HL-60 (cell line): ENCODE measurements around the gene MTFR1L.

Experiments
- DNase-seq, 2 experiments: peaks; one replicate each; pipeline ENCODE4 v3.0.0-alpha.2; 2010 to 2020; ENCODE audit warnings: low read depth in 1 of 2, low spot score in 1 of 2
- H3K27ac ChIP-seq: fragments of 250-450 bp; sonication (Bioruptor Pico); replicated peaks from 2 replicates; pipeline ENCODE4 v1.5.1; 2020; ENCODE audit warnings: mild to moderate bottlenecking, moderate library complexity
- H3K27me3 ChIP-seq: fragments of 250-450 bp; sonication (Bioruptor Pico); 2 replicates; pipeline ENCODE4 v1.5.1; 2021; ENCODE audit warnings: mild to moderate bottlenecking, moderate library complexity; ENCODE audit not compliant: insufficient read depth, poor library complexity, severe bottlenecking
- H3K4me3 ChIP-seq: replicated peaks from 2 replicates; pipeline ENCODE4 v1.5.1; 2011; ENCODE audit warnings: mild to moderate bottlenecking, control low read depth, low read length; ENCODE audit not compliant: insufficient read depth
- CTCF ChIP-seq: IDR thresholded peaks from one replicate; pipeline ENCODE4 v1.5.1; 2011; ENCODE audit warnings: low read length, control low read depth, inconsistent platforms; ENCODE audit not compliant: insufficient read depth
- GABPA ChIP-seq: IDR thresholded peaks from 2 replicates; pipeline ENCODE4 v1.6.1; 2012; ENCODE audit warnings: low read depth
- POLR2AphosphoS5 ChIP-seq: IDR thresholded peaks from 2 replicates; pipeline ENCODE4 v1.6.1; 2012; ENCODE audit warnings: low read depth
- SPI1 ChIP-seq: IDR thresholded peaks from 2 replicates; pipeline ENCODE4 v1.6.1; 2012; ENCODE audit warnings: low read depth, mild to moderate bottlenecking, borderline replicate concordance
- TF ChIP-seq, protein P1 (sequence below): IDR thresholded peaks from 2 replicates; pipeline ENCODE4 v1.6.1; 2012; ENCODE audit warnings: low read depth; ENCODE audit not compliant: insufficient replicate concordance

MTFR1L gene

GRCh38 chr1:25847929-25848328, 28.2 kb downstream of the MTFR1L start:
- Histone ChIP-seq H3K4me3 (no peak overlapping the region), H3K27me3 (no peaks in the 10 kb centered on the region), H3K27ac (no peak overlapping the region)
- DNase-seq = no peak
- no peak for TF ChIP-seq CTCF
- TF ChIP-seq, protein P1, sequence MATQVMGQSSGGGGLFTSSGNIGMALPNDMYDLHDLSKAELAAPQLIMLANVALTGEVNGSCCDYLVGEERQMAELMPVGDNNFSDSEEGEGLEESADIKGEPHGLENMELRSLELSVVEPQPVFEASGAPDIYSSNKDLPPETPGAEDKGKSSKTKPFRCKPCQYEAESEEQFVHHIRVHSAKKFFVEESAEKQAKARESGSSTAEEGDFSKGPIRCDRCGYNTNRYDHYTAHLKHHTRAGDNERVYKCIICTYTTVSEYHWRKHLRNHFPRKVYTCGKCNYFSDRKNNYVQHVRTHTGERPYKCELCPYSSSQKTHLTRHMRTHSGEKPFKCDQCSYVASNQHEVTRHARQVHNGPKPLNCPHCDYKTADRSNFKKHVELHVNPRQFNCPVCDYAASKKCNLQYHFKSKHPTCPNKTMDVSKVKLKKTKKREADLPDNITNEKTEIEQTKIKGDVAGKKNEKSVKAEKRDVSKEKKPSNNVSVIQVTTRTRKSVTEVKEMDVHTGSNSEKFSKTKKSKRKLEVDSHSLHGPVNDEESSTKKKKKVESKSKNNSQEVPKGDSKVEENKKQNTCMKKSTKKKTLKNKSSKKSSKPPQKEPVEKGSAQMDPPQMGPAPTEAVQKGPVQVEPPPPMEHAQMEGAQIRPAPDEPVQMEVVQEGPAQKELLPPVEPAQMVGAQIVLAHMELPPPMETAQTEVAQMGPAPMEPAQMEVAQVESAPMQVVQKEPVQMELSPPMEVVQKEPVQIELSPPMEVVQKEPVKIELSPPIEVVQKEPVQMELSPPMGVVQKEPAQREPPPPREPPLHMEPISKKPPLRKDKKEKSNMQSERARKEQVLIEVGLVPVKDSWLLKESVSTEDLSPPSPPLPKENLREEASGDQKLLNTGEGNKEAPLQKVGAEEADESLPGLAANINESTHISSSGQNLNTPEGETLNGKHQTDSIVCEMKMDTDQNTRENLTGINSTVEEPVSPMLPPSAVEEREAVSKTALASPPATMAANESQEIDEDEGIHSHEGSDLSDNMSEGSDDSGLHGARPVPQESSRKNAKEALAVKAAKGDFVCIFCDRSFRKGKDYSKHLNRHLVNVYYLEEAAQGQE = no peak
- TF ChIP-seq SPI1 = no peak
- no peak for TF ChIP-seq POLR2AphosphoS5
- no peak for TF ChIP-seq GABPA

GRCh38 chr1:25848531-25848930, 28.8 kb downstream of the MTFR1L start:
- H3K27ac ChIP-seq = no peak overlapping the region
- H3K27me3 ChIP-seq = no peaks in the 10 kb centered on the region
- TF ChIP-seq, protein P1 = no peak
- H3K4me3 ChIP-seq = no peak overlapping the region
- DNase-seq = no peak

- H3K27me3 ChIP-seq = no peaks in the 10 kb centered on the region
- H3K27ac ChIP-seq = no peak overlapping the region
- H3K4me3 ChIP-seq = no peak overlapping the region
- TF ChIP-seq, protein P1 = no peak
- TF ChIP-seq SPI1 = no peak
- TF ChIP-seq POLR2AphosphoS5 = no peak
- no peak for TF ChIP-seq CTCF
- TF ChIP-seq GABPA = no peak
- no peak for DNase-seq
Measured at GRCh38 chr1:25854554-25854953, 34.8 kb downstream of the MTFR1L start.

DNA sequence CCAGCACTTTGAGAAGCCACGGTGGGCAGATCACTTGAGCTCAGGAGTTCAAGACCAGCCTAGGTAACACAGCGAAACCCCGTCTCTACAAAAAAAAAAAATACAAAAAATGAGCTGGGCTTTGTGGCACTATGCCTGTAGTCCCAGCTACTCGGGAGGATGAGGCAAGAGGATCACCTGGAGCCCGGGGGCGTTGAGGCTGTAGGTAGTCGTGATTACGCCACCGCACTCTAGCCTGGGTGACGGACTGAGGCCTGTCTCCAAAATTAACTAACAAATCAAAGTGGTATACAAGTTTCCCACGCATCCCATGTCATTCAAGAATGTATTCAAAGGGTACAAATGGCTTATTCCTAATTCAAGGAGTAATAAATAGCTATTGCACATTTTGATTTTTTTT, 37.1 kb downstream of the MTFR1L start:
- Histone ChIP-seq H3K4me3 (no peak overlapping the region), H3K27me3 (no peaks in the 10 kb centered on the region), H3K27ac (no peak overlapping the region)
- no peak for TF ChIP-seq GABPA
- no peak for DNase-seq
